NCI-H524 treated with DMSO at 0.1 percent for 48 hours (cell line): ENCODE measurements around the gene TRIO.
A peak's percentile ranks its signal among the peaks of the same experiment; 100 is the strongest.

Experiments used
- DNase-seq: peaks from one replicate; lab custom pipeline; 2025; lab: John Stamatoyannopoulos, UW

Gene TRIO

DNA sequence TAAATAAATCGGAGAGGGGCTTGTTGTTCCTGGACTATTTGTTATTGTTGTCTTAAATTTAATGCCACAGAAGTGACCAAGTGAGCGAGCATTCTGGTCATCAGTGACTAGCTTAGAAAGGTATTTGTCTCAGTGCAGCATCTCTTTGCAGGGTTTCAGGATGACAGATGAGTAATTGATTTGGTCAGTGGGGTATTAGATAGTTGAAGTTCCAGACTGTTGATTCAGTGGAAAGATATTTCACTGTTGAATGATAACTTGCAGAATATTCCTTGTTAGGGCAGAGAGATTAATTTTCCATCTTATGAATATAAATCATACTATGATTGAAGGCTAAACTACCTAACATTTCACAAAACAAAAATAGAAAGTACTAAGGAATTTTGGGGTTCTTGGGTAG lies 122.4 kb downstream of the TRIO start:
- DNase-seq: no peak

DNA sequence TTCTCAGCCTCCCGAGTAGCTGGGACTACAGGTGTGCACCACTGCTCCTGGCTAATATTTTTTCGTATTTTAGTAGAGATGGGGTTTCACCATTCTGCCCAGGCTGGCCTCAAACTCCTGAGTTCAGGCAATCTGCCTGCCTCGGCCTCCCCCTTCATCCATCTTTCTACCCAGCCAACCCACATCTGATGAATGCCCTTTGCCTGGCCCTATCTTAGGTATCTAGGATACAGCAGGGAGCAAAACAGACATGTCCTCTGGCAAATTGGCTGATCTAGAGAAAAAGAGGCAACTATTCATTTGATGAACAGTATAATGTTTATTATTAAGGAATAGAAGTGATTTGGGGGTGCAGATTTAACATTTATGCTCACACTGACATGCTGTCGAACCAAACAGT lies 123.0 kb downstream of the TRIO start:
- DNase-seq: no peak

DNA sequence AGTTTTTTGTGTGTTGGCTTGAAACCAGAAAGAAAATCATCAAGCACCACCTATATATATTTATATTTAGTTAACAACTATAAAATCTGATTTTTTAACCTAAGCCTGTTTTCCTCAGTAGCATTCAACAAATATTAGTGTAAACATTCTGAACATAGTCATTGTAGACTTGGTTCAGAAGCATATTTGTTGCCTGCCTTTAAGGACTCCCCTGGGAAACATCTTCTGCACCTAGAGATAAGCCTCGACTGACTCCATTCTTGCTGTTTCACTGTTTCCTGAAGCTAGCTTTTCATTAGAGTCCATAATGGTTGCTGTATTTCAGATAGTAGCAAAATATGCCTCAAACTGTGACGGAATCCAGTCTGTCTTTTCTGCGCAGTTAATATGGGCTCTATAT lies 123.5 kb downstream of the TRIO start:
- no peak for DNase-seq

DNA sequence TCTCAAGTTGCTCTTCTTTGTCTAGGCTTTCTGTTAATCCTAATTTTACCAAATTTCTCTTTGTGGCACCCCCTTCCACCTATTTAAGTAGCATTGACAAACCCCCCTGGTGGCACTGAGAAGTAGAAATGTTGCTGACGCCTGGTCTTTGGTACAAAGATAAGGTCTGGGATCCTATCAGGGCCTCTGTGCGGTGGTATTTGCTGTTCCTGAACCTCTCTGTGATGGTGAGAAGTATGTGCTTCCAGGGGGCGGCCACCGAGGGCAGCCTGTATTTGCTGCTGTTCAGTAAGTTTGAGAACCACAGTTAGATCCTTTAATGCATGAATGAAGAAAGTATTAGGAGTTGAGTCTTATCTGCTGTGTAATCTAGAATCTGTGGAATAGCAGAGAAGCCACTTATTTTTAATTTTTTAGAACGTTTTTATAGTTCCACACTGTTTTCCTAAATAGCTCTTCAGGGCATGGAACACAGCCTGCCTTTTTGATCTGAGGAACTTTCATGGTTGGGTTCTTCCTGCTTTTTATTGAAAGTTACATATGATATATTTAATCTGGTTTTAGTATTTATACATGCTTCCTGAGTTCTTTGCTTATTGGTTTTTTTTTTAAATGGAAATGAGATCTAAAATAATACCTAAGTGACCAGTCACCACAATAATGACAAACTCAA lies 124.2 kb downstream of the TRIO start:
- DNase-seq: no peak

DNA sequence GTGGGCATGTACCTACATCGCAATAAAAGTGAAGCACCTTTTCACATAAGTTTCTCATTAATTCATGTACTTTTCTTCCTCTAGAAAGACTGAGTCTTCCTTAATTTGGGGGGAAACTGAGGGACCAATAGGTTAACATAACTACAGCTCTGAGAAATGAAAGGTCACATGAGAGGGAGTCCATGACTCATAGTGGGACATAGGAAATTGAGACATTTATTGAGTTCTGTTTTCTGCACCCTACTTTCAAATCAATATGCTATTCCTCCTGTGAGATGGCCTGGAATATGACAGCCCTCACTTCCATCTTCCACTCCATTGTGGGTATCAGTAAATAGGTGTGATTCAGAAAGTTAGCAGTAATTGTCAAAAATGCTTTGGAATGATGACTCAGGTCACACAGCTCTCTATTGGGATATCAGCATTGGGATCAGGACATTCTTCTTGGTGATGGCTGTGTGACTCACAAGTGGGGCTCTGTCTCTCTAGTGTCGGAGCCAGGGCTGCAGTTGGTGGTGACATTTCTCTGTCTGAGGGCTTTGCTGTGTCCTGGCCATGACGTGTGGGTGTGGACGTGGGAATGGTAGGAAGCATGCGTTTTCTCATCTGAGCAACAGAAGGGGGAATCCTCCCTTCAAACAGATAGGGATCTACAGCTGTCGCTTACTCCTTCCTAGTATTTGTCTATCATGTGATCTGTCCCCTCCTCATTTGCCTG lies 125.0 kb downstream of the TRIO start:
- no peak for DNase-seq

DNA sequence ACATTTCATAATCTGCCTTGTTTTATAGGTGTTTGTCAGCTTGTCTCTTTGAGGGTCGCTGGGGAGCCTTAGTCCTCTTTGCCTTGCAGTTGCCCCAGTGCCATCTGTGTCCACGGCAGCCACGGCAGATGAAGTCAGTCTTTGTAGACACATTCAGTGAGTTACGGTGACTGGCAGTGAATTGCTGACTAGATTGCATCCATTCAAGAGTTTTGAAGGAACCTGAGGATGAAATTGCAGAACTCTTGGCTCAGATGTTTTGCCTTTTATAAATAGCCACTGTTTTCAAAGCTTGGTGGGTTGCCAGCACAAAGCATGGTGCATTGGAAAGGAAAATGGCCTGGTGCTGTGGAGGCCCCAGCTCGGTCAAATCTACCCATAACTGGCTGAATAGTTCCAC lies 125.6 kb downstream of the TRIO start:
- DNase-seq: no peak

DNA sequence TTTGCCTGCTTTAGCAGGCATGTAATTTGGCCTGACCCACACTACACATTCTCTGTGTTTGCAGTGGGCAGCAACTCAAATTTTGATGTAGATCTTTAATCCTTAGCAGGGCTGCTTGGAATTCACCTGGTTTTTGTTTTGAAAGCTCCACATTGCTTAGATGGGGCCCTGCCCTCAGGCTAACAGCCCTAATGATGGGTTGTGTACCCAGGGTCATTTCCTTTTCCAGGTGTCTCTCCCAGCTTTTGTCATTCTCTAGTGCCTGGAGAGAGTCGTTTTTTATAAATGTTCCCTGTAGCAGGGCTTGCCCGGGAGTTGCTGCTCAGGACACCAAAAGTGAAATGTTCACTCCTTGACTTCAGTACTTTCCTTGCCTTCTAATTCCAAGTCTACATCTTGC lies 126.3 kb downstream of the TRIO start:
- no peak for DNase-seq

DNA sequence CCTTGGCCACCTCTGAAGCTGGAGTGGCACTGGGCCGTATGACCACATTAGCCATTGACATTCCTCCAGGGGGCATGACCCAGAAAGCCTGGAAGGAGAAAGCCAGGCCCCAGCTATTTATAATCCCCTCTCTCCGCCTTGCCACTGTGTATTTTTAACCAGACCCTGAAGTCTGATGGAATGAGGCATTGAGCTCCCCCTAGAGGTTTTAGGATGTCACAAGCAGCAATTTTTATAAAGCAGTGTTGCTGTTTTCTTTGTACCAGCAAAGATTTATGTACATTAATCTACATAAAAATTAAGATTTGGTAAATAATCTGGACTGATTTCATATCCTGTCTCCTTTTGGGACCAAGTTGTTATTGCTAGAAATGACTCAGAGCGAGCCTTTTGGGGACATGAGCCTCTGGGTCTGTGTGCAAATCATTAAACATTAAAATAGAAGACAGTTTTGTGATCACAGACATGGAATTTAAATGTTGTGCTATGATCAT lies 127.1 kb downstream of the TRIO start:
- peak; percentile 47 for DNase-seq

DNA sequence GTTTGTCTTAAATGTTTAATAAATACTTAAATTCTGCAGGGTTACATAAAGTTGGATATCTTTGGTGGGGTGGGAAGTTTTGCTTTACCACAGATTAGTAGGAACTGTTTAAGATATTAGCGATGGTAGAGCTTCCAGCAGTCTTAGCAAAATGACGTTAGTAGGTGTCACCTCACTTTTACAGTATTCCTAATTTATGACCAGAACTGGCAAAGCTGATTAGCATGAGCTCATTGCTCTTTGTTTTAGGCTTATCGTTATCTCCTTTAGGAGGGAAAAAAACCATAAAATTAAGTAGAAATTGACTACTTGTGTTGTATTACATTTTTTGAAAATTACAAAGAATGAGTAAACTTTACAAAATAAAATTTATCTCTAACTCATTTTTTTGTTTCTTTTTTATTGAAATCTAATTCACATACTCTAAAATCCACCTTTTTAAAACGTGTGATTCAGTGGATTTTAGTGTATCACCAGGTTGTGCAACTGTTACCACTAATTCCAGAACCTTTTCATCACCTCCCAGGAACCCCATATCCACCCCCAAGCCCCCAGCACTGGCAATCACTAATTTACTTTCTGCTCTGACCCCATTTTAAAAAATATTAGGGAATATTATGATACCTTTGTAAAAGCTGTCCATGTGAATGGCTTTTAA lies 129.5 kb downstream of the TRIO start:
- no peak for DNase-seq

DNA sequence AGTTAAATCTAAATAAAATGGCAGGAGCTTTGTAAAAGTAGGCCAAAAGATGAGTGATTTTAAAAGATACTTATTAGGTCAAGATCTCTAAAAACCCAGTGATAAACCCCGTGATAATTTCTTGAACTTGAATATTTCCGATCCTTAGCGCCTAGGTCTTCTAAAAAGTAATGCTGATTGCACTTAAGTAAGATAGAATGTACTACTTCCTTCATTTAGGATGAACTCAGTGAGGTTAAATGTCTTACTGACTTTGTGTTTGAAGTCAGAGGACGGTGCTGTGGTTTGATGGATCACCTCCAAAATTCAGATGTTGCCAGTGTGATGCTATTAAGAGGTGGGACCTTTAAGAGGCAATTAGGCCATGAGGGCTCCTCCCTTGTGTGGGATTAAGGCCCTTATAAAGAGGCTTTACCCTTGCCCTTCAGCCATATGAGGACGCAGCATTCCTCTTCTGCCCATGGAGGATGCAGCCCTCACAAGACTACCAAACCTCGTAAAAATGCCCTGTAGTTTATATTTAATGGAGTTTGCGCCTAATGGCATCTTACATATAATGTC lies 130.1 kb downstream of the TRIO start:
- peak; percentile 59 for DNase-seq

DNA sequence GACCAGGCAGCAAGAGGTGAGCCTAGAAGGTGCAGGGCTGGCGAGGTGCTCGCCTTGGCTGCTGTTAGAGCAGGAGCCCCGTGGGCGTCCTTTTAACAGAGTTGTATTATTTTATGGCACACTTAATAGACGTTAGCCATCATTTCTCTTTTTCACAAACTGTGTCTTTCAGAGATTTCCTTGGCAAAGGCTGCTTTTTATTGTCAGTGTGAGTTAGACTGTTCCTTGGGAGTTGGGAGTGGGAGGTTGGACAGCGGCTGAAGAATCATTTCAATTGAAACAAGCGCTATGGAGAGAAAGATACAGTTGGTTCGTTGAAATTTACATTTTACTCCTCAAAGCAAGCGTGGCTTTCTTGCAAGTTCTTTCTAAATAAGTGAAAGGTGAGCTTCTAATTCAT lies 133.2 kb downstream of the TRIO start:
- DNase-seq: no peak

DNA sequence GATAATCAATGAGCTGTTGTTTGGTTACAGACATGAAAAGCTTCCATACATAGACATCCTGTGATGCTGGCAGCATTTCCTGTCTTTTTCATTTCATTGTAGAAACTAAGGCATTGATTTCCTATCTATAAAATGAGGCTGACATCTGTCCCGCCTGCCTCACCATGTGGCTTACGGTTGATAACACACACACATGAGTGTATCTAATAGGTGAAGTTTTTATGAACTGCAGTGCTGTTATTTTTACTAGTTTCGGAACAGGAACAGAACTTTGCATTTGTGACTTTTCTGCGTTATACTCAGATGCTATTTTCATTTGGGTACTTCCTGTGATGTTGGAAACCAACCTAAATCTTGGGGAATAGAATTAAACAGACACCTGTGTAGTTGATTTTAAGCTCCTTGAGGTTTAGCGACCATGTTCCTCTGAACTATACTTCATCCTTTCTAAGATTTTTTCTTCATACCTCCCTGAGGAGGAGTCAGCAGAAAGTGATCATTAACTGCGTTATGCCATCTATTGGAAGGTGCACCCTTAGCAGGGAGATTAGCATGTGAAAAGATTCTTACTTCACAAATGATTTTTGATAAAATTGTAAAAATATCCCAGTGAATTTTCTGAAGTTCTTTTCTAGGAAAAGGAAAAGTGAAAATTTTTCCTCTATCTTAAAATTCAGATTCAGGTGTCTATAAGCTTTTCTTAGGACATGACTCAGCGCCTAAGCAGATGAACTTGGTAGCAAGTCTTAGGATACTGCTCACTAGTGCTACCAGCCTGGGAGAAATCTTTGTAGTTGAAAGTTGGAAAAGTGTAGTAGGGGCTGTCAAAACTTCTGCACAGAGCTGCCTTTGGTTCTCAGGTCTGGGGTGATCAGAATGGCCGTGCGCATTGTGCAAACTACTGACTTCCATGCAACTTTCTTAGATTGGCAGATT lies 134.5 kb downstream of the TRIO start:
- DNase-seq: no peak

DNA sequence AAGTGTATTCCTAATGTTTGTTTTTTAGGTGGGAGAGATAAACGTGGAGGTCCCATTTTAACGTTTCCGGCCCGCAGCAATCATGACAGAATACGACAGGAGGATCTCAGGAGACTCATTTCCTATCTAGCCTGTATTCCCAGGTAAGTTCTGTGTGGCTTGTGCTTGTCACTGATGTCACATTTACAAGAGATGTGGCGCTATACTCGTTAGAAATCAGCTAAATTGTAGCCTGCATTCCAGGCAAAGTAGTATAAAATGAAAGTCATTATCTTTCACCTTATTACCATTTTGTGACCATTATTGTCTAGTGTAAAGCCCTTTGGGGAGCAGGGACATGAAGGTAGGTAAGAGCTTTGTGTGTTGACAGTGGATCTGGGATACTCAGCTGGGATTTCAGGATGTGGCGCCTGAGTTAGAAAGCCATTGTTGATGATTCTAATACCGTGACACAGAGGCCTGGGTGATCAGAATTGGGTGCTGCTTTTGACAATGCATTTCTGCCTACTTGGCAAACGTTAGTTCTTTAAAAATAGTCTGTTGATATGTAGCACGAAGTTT lies 137.2 kb downstream of the TRIO start:
- no peak for DNase-seq

DNA sequence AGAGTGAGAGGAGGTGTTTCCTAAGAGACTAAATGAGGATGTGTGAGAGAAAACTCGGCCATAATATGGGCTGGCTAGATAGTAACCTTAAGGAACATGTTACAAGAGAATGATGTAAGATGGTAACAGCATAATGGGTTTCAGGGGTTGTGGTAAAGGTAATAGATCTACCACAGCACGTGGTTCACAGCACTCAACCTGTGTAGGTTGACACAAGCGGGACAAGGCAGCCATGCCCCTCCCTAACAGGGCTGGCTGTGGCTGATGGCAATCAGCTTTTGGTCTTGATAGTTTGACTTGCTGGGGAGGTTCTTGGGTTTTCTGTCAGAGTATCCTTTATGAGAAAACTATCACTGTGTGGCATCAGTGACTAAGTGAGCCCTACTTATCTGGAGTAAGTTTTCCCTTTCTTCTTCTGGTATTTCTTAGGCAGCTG lies 138.6 kb downstream of the TRIO start:
- no peak for DNase-seq

DNA sequence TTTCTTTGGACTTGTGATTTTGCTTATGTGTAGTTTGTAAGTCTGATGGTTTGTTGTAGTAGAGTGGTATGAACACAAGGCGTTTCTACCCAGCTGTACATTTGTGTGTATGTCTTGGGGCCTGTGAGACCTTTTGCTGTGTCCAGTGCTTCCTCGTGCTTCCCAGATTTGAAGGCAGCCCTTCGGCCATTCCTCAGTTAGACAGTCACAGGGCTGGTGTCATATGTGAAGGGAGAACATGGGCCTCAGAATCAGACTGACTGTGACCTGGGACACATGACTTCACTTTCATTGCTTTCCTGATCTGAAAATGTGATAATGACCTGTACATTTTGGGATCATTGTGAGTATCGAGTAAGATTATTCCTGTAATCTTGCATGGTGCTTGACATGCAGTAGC lies 140.0 kb downstream of the TRIO start:
- DNase-seq: no peak

DNA sequence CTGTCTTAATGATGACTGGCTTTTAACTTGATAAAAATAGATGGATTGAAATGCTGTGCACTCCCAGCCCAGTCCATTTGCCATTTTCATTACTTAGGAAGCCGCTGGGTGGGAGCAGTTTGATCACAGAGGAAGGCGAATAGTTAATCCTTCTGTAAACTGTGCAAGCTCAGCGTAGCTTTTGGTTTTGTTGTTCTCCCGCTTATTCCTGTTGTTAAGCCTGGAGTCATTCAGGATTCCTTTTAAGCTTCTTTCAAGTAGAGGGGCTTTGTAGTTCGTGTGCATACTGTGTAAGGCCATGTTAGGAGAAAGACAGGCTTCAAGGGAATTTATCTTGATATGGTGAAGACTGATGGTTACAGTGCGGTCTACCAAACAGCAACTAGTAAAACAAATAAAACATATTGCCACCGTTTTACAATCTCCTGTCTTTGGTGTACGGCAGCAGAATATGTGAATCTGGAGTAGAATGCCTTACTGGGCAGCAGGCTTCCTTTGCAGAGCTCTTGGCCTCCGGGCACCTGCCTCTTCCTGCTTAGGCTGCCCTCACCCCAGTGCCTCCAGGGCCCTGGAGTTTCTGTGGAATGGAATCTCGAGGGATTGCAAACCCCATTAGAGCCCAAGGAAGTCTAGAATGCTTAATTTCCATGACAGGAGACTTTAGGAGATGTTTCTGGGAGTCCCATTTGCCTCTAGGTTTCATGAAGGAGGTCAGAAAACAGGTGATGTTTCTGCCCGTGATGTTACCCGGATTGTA lies 141.4 kb downstream of the TRIO start:
- DNase-seq: no peak

DNA sequence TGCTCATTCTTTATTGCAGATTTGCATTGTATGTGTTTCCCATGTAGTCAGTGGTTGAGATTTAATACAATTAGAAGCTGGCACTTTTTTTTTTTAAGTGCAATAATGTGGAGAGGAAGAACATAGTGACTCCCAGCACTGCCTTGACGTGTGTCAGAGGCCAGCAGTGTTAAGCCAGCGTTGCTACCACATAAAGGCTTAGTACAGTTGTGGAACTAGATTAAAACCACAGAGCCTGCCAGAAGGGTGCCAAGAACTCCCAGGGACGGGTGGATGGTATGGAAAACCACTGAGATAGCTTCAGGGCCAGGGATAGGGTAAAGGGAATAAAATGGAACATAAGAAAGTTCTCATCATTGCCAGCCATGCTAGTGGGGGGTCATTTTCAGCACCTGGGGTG lies 142.9 kb downstream of the TRIO start:
- DNase-seq: no peak

DNA sequence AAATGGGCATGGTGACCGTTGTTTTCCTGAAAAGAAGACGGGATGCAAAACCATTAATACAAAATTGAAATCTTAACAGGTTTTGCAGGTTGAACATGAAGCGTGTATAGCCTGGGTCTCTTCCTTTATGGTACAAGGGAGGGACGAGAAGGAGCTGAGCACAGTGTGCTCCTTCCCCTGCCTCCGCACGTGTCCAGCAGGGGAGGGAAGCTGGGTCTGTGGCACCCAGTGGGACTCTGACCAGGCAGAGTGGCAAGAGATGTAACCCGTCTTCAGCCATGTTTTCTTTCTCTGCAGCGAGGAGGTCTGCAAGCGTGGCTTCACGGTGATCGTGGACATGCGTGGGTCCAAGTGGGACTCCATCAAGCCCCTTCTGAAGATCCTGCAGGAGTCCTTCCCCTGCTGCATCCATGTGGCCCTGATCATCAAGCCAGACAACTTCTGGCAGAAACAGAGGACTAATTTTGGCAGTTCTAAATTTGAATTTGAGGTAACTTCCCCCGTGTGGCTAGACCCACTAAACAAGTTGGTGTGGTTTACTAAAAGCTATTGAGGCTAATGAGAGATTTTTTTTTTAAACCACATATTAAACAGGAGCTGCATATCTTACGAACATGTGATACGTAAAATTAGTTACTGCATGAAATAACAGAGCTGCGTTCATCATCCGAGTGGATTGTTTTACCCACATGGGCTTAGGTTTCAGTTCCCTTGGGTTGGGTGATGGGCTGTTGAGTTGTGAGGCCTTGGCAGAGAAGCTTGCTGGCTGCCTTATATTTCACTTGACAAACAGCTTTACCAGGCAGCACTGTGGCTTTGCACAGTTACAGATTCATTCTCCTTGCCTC lies 143.7 kb downstream of the TRIO start:
- DNase-seq: no peak

DNA sequence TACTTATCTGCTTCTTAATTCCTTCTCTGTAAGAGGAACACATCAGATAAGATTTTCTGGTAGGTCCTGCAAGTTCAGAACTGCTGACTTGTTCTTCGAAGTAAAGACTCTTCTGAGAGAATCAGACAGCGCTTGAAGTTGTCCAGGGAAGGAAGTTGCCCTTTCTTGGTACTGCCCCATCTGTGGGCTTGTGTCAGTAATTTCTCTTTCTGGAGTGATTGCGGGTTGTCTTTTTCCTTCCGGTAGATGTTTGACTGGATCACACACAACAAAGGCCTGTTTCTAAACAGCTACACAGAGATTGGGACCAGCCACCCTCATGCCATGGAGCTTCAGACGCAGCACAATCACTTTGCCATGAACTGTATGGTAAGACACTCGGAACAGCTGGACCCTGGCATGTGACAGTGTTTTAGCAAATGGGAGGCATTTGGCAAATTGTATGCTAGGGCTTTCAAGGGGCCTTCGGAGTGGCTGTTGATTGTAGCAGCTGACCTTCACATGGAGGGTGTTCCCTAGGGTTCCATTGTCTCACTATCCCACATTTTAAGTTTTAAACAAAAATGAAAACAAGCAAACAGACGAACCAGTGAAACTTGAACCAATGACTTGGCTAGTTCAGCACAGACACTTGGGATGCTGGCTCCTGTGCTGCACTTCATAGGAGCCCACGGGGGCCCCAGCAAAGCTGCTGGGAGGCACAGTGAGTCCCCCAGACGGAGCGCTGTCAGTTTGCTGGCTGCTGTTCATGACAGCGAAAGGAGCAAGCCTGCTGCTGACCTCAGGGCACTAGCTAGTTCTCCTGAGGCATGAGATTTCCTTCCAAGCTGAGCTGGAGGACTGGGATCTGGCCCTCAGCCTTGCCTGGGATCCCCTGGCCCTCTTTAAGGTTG lies 149.9 kb downstream of the TRIO start:
- DNase-seq: peak; percentile 49
